Activated naive CD4-positive, alpha-beta T cell (primary cell): ENCODE results near the gene ZNF276.
"Not testable (repeated sequence)": the region's sequence is repeated elsewhere in the genome, so short reads cannot be mapped to it uniquely, and the experiment has no call there.

Experiments used
- DNase-seq, 4 experiments: peaks; one replicate each; lab custom pipeline; 2025; lab: John Stamatoyannopoulos, UW

ZNF276 gene

DNA sequence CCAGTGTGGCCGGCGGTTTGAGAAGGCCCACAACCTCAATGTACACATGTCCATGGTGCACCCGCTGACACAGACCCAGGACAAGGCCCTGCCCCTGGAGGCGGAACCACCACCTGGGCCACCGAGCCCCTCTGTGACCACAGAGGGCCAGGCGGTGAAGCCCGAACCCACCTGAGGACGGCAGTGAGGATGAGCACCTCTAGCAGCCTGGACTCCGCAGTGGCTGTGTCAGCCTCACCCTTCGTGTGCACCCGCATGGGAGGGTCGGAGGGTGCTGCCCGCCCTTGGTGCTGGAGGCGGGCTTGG lies 16.7 kb downstream of the ZNF276 start:
- DNase-seq, result no peak

DNA sequence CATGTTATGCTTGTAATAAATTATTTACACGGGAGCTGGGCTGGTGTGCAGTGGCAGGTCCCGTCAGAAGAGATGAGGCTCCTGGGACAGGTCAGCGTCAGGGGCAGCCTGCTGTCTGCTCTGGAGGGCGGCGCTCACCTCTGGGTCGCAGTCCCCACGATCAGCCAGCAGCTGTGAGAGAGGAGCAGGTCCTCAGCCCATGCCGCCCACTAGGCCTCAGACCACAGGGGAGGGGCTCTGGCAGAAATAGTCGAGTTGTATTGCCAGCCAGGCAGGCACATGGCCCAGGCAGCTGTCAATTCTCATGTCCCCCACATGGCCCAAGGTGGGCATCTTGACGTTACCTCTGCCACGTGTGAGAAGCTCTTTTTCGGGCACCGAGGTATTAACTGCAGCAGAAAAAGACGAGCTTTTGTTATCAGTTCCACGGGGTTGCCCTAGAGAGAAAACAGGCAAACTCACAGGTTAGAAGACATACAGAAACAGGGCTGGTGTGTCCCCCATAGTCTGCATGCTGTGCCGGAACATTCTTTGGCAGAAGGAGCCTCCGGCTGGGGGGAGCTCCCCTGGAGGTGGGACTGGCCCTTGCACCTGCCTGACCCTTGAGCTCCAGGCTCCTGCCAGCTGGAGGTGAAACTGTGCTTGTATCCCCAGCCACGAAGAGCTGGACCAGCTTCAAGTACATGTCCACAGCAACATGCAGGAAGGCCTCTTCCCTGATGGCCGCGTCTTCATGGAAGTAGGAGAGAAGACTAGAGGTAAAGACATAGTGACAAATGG lies 17.4 kb downstream of the ZNF276 start:
- no peak for DNase-seq

DNA sequence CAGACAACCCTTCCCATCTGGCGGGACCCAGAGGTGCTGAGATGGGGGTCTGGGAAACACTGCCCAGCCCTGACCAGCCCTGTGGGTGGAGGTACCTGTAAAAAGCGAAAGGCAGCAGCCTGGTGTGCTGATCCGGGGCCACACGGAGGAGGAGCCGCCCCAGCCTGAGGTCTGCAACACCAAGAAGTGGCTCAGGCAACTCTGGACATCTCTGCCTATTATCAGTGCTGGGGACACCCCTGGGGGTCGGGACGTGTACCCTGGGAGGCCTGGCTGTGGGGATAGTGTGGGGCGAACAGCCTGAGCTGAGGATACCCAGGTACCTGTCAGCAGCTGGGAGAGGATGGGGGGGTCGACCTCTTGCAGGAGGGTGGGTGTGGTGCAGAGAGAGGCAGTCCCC lies 18.0 kb downstream of the ZNF276 start:
- no peak for DNase-seq

DNA sequence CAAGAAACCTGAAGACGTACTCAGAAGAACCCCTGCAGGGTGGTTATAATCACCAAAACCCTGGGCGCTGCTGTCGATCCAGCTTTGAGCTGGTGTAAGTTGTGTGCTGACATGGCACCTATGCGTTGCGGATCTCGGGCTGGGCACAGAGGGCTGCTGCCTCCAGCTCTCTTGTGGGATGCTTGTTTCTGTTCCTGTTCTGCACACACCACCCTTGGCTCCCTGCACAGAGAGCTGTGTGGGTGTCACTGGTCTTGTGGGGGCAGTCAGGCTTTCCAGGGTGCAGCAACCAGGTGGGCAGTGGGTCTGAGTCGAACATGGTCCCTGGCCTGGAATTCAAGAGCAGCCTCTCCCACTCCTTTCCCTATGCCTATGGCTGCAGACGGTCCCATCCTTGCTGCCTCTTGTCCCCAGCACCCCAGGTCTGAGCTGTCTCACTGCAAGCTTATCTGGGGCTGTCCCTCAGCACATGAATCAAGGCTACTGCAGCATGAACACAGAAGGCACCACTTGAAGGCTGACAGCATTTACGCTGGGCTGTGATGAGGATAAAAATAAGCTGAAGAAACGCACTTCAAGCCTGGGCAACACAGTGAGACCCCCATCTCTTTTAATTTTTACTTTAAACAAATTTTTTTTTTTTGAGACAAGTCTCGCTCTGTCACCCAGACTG lies 20.1 kb downstream of the ZNF276 start:
- no peak for DNase-seq

DNA sequence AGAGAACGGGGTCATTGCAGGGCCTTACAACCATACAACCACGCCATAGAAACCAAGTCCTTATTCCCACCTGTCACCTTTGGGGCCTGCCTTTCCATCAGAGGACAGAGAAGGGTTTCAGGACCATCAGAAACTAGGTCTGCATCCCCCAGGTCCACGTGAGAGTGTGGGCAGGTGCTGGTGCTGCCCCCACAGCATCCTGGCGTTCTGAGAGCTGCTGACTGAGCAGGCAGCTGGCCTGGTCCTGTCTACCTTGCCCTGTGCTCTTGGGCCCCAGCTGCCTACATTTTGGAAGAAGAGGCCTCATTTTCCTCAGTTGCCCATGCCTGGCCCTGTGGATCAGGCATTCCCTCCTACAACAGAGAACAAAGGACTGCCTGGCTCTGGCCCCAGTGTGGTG lies 21.6 kb downstream of the ZNF276 start:
- DNase-seq, result no peak

DNA sequence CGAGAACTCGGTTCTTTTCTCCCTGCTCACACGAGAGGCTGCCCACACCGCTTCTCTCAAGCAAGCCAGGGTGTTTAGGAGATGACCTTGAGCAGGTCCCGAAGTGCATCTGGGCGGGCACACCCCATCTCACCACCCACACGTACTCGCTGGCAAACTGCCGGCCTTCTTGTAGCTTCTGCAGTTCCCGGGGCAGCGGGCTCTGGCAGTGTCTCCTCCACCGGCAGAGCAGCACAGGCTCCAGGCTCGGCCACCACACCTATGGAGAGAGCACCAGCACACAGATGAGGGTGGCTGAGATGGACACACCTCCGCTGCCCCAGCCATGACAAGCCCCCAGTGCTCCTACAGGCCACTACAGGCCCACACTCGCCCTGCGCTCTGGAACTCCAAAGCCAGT lies 23.5 kb downstream of the ZNF276 start:
- DNase-seq, result no peak

DNA sequence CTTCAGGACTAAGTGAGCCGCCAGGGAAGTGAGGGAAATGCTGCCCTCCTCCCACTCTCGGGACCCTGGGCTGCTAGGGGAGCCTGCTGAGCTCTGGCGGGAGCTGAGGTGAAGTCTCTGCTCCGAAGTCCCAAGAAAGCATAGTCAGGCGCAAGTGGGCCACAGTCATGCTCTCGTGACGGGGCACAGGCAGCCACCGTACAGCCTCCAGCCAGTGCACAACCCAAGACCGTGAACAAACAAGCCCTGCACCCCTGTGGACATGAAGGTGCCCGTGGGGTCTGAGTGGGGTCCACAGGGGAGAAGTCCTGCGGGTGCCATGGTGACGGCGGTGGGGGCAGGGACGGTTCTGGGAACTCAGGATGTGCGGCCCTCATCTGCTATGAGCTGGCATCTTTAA lies 24.7 kb downstream of the ZNF276 start:
- DNase-seq, result no peak

DNA sequence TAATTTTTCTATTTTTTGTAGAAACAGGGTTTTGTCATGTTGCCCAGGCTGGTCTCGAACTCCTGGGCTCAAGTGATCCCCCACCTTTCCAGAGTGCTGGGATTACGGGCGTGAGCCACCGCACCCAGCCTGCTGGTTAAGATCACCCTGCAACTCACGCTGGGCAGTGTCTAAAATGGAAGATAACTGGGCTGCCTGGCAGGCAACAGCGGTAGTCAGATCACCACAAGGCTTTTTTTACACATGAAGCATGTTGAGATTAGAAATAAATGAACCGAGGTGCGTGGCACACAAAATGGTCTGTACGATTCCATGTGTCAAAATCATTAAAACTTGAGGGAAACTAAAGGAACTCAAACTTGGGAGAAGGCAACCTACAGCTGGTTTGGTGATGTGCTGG lies 26.7 kb downstream of the ZNF276 start:
- no peak for DNase-seq

DNA sequence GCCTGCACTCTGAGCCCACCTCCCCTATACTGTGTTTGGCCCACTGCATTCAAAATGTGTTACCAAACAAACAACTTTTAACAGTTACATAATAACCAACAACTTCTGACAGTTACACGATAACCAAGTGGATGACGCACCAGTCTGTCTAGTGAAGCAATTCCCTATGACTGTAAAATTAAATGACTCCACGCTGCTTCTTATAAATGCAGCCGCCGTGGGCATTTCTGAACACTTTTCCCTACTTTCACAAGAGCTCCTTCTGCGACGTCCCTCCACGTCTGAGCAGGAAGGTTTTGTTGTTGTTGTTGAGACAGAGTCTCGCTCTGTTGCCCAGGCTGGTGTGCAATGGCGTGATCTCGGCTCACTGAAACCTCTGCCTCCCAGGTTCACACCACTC lies 27.6 kb downstream of the ZNF276 start:
- DNase-seq, result no peak

DNA sequence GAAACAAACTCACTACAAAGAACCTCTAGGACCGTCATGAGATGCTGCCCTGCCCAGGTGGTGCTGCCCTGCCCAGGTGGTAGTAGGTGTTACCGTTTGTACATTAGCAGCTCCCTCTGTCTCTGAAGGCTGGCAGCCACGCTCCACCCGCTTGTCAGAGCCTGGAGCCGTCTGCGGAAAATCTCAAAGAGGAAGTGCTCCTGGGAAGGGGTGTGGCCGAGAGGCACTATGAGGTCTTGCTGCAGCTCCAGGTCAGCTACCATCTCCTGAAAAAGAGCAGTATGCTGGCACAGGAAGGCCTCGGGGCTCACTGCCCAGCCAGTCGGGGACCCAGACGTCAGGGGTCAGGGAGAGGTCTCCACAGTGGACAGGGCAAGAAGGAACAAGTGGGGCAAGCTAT lies 28.3 kb downstream of the ZNF276 start:
- DNase-seq, result no peak

DNA sequence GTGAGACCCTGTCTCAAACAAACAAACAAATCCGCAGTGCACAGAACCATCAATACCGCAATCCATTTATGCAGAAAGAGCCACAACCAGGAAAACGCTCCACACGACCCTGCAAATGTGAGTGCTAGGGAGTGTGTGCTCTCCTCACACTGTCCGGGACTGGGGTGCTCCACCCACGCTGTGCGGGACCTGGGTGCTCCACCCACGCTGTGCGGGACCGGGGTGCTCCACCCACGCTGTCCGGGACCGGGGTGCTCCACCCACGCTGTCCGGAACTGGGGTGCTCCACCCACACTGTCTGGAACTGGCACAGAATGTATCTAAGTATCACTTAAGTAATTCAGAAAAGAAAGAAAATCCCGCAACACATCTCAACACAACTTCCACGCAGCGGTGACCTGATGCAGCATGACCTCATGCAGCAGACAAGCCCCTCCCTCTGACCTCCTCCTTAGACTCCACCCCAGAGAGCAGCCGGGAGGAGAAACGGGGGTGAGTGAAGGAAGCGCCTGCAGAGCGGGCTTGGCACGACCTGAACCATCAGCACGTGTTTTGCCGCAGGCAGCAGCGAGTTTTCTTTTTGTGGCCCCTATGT lies 38.5 kb downstream of the ZNF276 start:
- no peak for DNase-seq

DNA sequence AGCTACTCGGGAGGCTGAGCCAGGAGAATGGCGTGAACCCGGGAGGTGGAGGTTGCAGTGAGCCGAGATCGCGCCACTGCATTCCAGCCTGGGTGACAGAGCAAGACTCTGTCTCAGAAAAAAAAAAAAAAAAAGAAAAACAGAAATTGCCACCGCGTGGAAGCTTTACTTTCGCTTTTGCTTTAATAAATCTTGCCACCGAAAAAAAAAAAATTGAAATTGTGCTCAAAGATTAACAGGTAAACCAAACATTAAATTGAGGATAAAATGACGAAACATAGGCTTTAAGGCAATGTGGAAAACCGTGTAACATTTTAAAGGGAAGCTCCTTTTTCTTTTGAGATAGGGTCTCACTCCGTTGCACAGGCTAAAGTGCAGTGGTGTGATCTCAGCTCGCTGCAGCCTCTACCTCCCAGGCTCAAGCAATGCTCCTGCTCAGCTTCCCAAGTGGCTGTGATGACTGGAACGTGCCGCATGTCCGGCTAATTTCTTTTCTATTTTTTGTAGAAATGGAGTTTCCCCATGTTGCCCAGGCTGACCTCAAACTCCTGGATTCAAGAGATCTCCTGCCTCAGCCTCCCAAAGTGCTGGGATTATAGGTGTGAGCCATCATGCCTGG lies 40.1 kb downstream of the ZNF276 start:
- no peak for DNase-seq

DNA sequence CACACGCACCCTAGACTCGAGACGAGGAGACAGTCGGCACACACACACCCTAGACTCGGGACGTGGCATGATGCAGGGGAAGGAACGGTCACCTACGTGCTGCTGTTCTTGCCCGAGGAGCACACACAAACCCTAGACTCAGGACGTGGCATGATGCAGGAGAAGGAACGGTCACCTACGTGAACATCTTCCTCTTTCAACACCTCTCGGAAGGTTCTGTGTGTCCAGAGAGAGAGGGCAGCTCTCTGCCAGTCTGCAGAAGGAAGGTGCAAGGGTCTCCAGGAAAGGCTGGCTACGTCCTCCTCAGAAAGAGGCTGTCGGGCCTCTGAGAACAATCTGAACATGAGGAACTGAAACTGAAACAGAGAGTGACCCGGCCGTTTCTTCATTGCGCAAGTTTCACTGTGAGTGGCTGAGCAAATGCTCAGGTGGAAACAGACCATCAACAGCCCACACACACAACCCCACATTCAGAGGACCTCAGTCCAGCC lies 43.4 kb downstream of the ZNF276 start:
- DNase-seq, result no peak

DNA sequence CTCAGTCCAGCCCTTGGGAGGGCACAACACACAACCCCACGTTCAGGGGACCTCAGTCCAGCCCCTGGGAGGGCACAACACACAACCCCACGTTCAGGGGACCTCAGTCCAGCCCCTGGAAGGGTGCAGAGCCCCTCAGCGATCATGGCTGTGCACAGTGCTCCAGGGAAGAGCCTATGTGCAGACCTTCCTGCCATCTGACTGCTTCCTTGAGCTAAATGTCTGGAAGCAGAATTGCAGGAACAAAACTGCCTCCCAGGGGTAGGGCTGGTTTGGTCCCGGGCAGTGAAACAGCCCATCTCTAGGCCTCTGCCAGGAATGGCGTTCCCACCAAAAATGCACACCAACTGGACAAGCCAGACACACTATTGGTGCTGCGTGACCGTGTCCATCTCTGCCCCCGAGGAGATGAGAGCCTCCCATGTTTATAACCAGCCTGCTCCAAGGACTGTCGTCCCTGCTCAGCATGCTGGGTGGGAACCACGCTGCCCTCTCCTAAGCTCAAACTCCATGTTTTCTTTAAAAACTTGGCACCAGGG lies 44.0 kb downstream of the ZNF276 start:
- no peak for DNase-seq

DNA sequence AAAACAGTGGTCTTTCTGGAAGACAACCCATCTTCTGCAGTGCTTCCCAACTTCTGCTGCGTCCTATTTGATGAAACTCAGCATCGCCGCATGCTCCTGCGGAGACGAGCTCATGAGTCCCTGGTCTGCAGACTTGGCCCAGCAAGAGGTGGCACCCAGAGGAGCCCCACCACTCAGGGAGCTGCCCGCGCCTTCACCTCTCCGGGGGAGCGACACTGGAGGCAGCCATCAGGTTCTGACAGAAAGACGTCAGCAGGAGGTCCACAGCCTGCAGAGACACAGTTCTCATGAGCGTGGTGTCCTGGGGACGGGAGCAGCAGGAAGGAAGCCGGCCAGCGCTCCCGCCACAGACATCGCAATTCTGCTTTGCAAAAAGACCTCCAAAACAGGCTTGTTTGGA lies 49.0 kb downstream of the ZNF276 start:
- DNase-seq, result no peak

DNA sequence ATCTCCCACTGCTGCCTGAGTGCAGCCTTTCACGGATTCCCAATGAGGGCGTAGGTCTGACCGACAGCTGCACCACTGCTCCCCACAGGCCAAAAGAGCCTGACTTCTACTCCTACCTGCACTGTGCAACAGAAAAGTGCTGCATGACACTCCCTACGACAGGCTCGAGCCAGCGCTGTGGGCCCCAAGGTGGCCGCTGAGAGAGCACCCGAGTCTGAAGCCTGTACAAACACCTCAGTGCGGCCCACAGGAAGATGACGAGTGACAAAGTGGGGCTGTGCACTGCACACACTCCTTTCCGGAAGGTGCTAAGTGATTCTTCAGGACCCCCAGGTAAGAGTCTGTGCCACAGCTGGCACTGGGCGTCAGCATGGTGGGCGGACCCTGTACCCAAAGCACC lies 53.9 kb downstream of the ZNF276 start:
- DNase-seq, result no peak

DNA sequence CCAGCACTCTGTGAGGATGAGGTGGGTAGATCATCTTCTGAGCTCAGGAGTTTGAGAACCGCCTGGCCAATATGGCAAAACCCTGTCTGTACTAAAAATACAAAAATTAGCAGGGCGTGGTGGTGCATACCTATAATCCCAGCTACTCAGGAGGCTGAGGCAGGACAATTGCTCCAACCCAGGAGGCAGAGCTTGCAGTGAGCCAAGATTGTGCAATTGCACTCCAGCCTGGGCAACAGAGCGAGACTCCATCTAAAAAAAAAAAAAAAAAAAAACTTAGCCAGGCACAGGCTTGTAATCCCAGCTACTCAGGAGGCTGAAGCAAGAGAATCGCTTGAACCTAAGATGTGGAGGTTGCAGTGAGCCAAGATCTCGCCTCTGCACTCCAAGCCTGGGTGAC lies 56.9 kb downstream of the ZNF276 start:
- not testable (repeated sequence) for DNase-seq

DNA sequence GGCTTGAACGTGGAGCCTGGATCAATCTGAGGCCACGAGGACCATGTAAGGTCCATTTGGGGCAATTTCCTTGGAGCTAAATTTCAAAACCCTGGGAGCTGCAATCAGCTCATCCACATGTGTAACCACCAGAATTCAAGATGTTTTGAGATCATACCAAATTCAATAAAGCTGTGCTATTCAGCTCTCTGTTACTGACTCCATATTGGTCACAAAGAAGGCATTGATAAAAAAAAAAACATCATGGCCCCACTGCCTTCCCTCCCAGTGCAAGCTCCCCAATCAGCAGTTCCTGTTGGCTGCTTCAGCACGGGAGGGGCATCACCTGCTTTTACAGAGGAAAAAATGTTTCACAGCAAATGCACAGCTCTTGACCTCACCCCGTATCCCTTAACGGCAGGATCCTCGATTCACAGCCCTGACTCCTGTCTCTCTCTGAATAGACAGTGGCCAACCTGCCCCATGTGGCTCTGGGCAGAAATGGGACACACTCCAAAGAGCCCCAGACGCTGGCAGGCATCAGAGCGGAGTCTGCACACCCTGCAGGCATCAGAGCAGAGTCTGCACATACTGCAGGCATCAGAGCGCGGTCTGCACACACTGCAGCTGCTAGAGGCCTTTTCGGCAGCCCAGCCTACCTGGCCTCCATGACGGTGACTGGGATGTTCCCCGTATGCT lies 58.0 kb downstream of the ZNF276 start:
- no peak for DNase-seq

DNA sequence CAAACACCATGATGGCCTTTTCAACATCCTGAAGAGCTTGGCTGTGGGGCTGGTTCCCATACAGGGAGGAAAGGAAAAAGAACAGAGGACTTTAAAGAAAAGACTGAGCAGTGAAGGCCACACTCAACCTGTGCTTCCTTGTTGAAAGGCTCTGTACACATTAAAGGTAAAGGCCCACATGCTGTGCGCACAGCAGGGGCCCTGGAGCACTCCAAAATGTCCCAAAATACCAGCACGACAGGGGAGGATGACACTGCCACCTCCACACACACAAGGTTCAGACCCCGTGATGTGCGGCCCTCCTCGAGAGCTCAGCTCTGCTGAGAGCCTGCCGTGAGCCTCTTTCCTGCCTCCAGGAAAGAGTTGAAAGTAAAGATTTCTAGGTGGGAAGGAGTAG lies 58.6 kb downstream of the ZNF276 start:
- no peak for DNase-seq

DNA sequence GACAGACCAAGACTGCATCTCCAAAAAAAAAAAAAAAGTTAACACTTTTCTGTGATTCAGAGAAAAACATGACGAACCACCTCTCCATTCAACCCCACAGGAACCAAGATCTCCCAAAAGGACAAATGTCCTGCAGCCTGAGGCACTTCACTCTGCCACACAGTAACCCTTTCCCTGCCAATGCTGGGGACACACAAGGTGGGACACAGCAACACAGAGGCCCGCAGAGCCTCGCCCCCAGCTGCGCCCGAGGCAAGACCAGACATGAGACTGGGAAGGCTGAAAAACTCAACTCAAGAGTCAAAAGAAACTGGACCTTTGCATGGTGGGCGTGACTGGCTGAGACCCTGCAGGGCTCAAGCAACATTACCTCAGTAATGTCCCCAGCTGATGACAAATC lies 61.2 kb downstream of the ZNF276 start:
- no peak for DNase-seq

DNA sequence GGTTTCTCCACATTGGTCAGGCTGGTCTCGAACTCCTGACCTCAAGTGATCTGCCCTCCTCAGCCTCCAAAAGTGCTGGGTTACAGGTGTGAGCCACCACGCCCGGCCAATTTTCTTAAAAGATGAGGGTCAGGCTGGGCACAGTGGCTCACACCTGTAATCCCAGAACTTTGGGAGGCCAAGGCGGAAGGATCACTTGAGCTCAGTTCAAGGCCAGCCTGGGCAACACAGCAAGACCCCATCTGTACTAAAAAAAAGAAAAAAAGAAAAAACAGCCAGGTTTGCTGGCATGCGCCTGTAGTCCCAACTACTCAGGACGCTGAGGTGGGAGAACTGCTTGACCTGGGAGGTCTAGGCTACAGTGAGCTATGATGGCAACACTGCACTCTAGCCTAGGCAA lies 62.6 kb downstream of the ZNF276 start:
- DNase-seq, result not testable (repeated sequence)

DNA sequence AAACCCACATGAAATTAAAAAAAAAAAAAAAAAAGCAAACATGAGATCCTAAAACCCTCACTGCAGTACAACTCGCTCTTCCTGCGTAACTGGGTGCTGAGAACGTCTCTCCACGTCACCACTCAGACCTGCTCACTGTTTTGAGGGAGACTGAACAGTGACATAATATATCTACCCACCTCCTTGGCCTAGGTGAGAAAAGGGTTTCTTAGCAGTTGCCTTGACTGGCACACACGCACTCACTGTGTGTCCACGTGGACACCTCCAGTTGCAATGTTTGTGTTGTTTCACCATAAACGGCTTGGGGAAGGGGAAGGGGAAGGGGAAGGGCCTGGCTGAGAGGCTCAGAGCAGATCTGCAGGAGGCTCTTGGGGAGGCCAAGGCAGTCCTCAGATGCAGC lies 63.1 kb downstream of the ZNF276 start:
- DNase-seq, result no peak
